HG03108 (cell line): Measurements from ENCODE around the gene TP73.
"Not testable (repeated sequence)": the region's sequence is repeated elsewhere in the genome, so short reads cannot be mapped to it uniquely, and the experiment has no call there.

Source experiments
- ATAC-seq: cut with Tn5 transposase; IDR thresholded peaks from one replicate; pipeline ENCODE4 v1.9.1; 2021; ENCODE audit warnings: moderate library complexity; ENCODE audit not compliant: unreplicated experiment

Gene TP73

DNA sequence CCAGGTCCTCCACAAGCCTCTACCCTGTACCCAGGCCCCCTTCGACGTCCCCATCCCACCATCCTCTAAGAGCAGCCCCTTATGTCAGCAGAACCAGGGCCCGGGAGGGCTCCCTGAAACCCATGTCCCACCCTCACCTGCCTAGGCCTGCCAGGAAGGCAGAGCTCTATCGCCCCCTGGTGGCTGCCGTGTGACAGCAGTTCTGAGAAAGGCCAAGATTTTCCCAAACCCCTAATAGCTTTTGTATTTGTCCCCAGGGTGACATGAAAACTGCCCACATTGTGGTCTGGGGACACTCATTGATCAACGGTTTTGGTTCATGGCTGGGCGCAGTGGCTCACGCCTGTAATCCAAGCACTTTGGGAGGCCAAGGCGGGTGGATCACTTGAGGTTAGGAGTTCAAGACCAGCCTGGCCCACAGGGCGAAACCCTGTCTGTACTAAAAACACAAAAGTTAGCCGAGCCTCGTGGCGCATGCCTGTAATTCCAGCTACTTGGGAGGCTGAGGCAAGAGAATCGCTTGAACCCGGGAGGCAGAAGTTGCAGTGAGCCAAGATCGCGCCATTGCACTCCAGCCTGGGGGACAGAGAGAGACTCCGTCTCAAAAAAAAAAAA is 72.2 kb downstream of the TP73 start:
- not testable (repeated sequence) for ATAC-seq

- no peak for ATAC-seq
Observed at GRCh38 chr1:3725366-3725765, 73.0 kb downstream of the TP73 start.

GRCh38 chr1:3727042-3727824 is 74.9 kb downstream of the TP73 start:
- ATAC-seq: no peak

GRCh38 chr1:3727825-3728776 is 75.8 kb downstream of the TP73 start:
- ATAC-seq: no peak

GRCh38 chr1:3729594-3730542 is 77.6 kb downstream of the TP73 start:
- no peak for ATAC-seq

GRCh38 chr1:3730543-3731247 is 78.4 kb downstream of the TP73 start:
- no peak for ATAC-seq

GRCh38 chr1:3731583-3732433 is 79.5 kb downstream of the TP73 start:
- ATAC-seq: no peak

DNA sequence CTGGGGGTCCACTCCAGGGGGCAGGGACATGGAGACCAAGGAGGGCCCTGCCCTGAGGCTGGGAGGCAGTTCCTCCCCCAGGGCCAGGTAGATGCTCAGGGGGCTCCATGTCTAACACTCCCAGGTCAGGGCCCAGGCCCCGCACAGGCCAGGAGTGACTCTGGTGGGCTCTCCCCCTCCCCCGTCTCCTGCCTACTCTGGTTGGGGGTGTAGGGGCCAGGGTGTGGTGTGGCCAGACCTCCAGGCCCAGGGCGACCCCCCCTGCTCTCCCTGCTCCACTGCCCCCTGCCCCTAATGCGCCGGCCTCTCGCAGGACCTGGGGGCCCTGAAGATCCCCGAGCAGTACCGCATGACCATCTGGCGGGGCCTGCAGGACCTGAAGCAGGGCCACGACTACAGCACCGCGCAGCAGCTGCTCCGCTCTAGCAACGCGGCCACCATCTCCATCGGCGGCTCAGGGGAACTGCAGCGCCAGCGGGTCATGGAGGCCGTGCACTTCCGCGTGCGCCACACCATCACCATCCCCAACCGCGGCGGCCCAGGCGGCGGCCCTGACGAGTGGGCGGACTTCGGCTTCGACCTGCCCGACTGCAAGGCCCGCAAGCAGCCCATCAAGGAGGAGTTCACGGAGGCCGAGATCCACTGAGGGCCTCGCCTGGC is 80.2 kb downstream of the TP73 start:
- no peak for ATAC-seq

- ATAC-seq: no peak
Observed at GRCh38 chr1:3733094-3733882, 81.0 kb downstream of the TP73 start.

GRCh38 chr1:3733883-3734589 is 81.7 kb downstream of the TP73 start:
- no peak for ATAC-seq

- no peak for ATAC-seq
Observed at GRCh38 chr1:3734602-3735001, 82.3 kb downstream of the TP73 start.

DNA sequence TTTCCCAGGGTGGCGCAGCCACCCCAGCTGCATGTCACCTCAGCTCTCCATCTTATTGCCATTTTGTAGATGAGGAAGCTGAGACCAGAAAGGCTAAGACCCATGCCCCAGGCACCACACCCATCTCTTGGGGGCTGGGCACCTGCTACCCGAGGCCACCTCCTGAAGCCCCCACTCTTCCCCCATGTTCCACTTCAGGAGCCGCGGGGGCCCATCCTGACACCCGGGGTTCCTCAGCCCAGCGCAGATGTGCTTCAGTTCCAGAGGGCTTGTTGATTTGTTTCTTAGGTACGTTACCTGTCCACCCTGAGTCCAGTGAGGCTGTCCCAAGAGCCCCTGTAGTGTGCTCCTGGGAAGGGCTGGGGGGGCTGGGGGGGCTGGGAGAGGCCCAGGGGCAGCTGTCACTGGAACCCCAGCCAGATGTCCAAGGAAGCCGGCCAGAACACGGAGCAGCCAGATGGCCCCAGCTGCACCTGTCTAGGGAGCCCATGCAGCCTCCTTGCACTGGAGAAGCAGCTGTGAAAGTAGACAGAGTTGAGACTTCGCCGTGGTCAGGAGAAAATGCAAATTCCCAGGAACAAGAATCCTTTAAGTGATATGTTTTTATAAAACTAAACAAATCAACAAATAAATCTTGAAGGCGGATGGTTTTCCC is 82.8 kb downstream of the TP73 start:
- ATAC-seq: no peak

DNA sequence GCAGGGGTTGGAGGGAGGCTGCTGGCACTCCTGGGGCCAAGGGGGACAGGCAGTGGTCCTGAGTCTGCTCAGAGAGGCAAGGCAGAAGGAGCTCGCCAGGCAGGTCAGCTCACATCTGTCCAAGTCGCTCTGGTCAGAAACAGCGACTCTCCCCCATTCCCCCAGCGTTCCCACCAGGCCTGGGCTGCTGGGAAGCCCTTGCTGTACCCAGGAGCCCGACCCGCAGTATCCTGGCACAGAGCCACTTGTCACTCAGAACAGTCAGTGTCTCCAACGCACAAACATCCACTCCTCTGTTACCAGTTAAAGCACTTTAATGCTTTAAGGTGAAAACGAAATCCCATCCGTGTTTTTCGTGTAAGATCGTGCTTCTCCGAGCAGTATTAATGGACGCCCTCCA is 83.4 kb downstream of the TP73 start:
- ATAC-seq: no peak

- no peak for ATAC-seq
Observed at GRCh38 chr1:3736131-3736561, 83.8 kb downstream of the TP73 start.

- ATAC-seq: no peak
Observed at GRCh38 chr1:3736708-3737107, 84.4 kb downstream of the TP73 start.

DNA sequence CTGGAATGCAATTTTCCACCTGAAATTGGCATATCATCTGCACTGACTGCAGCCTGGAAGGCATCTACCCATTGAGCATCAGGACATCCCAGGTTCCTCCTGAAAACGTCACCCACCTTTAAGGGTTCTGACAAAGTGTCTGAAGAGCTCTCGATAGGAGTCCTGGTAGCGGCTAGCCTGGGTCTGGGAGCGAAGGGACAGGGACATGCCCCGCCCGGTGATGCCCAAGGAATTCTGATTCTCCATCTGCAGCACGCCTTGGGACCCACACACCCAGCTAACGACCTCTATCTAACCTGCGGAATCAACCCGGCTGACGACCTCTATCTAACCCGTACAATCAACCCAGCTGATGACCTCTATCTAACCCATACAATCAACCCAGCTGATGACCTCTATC is 86.6 kb downstream of the TP73 start:
- no peak for ATAC-seq
